Caco-2 (cell line): ENCODE data around the gene ANTKMT. TPM values are rescaled to one million over a fixed set of nuclear protein-coding genes. Genes with fewer than 3 reads are reported as not detected.

Experiments used
- BruUV-seq: library from RNA; stranded (reverse); fragments of 400-500 nt; replicated peaks from 2 replicates; lab custom pipeline; 2021; lab: Mats Ljungman, UMichigan
- CTCF ChIA-PET: fragments of 300-600 bp; sonication (Branson Sonifier 250); formaldehyde crosslinking; loops from one replicate; lab custom pipeline; 2022; ENCODE audit warnings: antibody characterized with exemption; lab: Charles Lee
- POLR2A ChIA-PET: fragments of 300-600 bp; sonication (Branson Sonifier 250); formaldehyde crosslinking; loops from one replicate; lab custom pipeline; 2022; ENCODE audit warnings: antibody characterized with exemption; lab: Charles Lee
- DNase-seq, 2 experiments: peaks; one replicate each; pipeline versions ENCODE4 v3.0.0 to v3.0.0-alpha.2; 2020 to 2022
- H3K27me3 ChIP-seq: replicated peaks from 2 replicates; pipeline ENCODE4 v1.6.0; 2011; ENCODE audit warnings: low read length; ENCODE audit not compliant: control insufficient read depth, insufficient read depth
- H3K36me3 ChIP-seq: 2 replicates; pipeline ENCODE4 v1.5.1; 2011; ENCODE audit warnings: low read length; ENCODE audit not compliant: control insufficient read depth, insufficient read depth
- H3K4me1 ChIP-seq: fragments of 250-450 bp; sonication (Bioruptor Pico); 2 replicates; pipeline ENCODE4 v1.5.1; 2020; ENCODE audit warnings: mild to moderate bottlenecking
- H3K4me3 ChIP-seq: 2 replicates; pipeline ENCODE4 v1.5.1; 2011; ENCODE audit warnings: low read depth, mild to moderate bottlenecking, control low read depth, low read length
- H3K9me3 ChIP-seq: fragments of 250-450 bp; sonication (Bioruptor Pico); 2 replicates; pipeline ENCODE4 v1.5.1; 2020; ENCODE audit warnings: mild to moderate bottlenecking, moderate library complexity
- H3K27ac Mint-ChIP-seq: one replicate; pipeline ENCODE4 v1.8.0; 2022; ENCODE audit warnings: mixed read lengths; ENCODE audit not compliant: unreplicated experiment
- H3K27me3 Mint-ChIP-seq: one replicate; pipeline ENCODE4 v1.8.0; 2022; ENCODE audit warnings: mixed read lengths; ENCODE audit not compliant: insufficient read depth, unreplicated experiment
- H3K36me3 Mint-ChIP-seq: one replicate; pipeline ENCODE4 v1.8.0; 2022; ENCODE audit warnings: mild to moderate bottlenecking, mixed read lengths; ENCODE audit not compliant: insufficient read depth, unreplicated experiment
- H3K4me1 Mint-ChIP-seq: one replicate; pipeline ENCODE4 v1.8.0; 2022; ENCODE audit warnings: low read depth, mixed read lengths; ENCODE audit not compliant: unreplicated experiment
- H3K4me3 Mint-ChIP-seq: one replicate; pipeline ENCODE4 v1.8.0; 2022; ENCODE audit warnings: mild to moderate bottlenecking, moderate library complexity, mixed read lengths; ENCODE audit not compliant: unreplicated experiment
- H3K9me3 Mint-ChIP-seq: one replicate; pipeline ENCODE4 v1.8.0; 2022; ENCODE audit warnings: mixed read lengths; ENCODE audit not compliant: unreplicated experiment
- intact Hi-C: fragments of 100-400 bp; cut with micrococcal nuclease; formaldehyde crosslinking; loops from one replicate; pipeline ENCODE4 v1.10.0; 2022; ENCODE audit not compliant: unreplicated experiment
- total RNA-seq: library from RNA; stranded (reverse); gene quantifications from 2 replicates; pipeline ENCODE4 v1.2.3, GENCODE V29; 2022
- TF ChIP-seq, protein P1 (sequence below), 2 experiments: fragments of 200-600 bp in 1 of 2; IDR thresholded peaks; 1 replicate in 1 of 2; 2 replicates in 1 of 2; pipeline versions ENCODE4 v1.5.1 to v1.8.0; 2011 to 2022; ENCODE audit warnings: antibody characterized with exemption in 1 of 2, control low read depth in 1 of 2, inconsistent platforms in 1 of 2, low read depth in 1 of 2, low read length in 1 of 2, mild to moderate bottlenecking in 1 of 2, moderate library complexity in 1 of 2; ENCODE audit not compliant: insufficient read depth in 1 of 2, severe bottlenecking in 1 of 2, unreplicated experiment in 1 of 2

Gene ANTKMT
- total RNA-seq, 1 experiment from 2014 or later, result 42.6 TPM

GRCh38 chr16:703406-703805 is 17.5 kb upstream of the ANTKMT start:
- no peaks in the 10 kb centered on the region for H3K4me1 Mint-ChIP-seq
- TF ChIP-seq, protein P1, sequence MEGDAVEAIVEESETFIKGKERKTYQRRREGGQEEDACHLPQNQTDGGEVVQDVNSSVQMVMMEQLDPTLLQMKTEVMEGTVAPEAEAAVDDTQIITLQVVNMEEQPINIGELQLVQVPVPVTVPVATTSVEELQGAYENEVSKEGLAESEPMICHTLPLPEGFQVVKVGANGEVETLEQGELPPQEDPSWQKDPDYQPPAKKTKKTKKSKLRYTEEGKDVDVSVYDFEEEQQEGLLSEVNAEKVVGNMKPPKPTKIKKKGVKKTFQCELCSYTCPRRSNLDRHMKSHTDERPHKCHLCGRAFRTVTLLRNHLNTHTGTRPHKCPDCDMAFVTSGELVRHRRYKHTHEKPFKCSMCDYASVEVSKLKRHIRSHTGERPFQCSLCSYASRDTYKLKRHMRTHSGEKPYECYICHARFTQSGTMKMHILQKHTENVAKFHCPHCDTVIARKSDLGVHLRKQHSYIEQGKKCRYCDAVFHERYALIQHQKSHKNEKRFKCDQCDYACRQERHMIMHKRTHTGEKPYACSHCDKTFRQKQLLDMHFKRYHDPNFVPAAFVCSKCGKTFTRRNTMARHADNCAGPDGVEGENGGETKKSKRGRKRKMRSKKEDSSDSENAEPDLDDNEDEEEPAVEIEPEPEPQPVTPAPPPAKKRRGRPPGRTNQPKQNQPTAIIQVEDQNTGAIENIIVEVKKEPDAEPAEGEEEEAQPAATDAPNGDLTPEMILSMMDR (IDR thresholded peaks at IDR 0.05; ENCODE audit: insufficient read depth in 1 of 2, low read depth in 1 of 2, low read length in 1 of 2, severe bottlenecking in 1 of 2, unreplicated experiment in 1 of 2), result no peak
- H3K36me3 Mint-ChIP-seq, result peaks cover 6% of the 10 kb centered on the region
- Histone ChIP-seq H3K9me3 (no peaks in the 10 kb centered on the region), H3K27me3 (no peaks in the 10 kb centered on the region; the same call in none of the 2 replicates), H3K36me3 (no peaks in the 10 kb centered on the region), H3K4me3 (no peak overlapping the region), H3K4me1 (peaks cover 5% of the 10 kb centered on the region)
- no peak for DNase-seq
- H3K4me3 Mint-ChIP-seq, result no peak overlapping the region
- intact Hi-C loops, result no loop called here
- H3K27ac Mint-ChIP-seq, result no peak overlapping the region
- ChIA-PET CTCF (interaction anchor here (0.5 kb wide), 1 partner anchor 47 kb away, joined by 3 read pairs; no protein-coding TSS in a partner anchor), POLR2A (no interaction called here)
- no peaks in the 10 kb centered on the region for H3K9me3 Mint-ChIP-seq
- no TSS peak for BruUV-seq
- H3K27me3 Mint-ChIP-seq, result peaks cover 14% of the 10 kb centered on the region

DNA sequence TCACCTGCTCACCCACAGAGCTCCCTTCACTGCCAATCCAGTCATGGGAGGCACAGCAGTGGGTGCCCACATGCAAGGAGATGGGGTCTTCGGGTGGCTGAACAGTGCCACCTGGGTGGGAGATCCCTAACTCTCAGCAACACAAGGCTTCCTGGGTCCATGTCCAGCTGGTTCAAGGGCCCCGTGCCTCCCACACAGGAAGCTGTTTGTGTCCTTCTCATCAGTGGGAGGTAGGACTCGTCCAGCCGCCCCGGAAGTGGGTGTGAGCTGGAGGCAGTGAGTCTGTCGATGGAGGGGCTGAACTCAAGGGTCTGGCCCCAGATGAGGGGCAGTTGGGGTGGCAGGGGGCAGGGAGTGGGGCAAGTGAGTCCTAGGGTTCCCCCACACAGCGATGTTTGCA is 16.9 kb upstream of the ANTKMT start:
- peak overlapping the region; percentile 44 for H3K4me3 Mint-ChIP-seq
- H3K9me3 ChIP-seq, result no peaks in the 10 kb centered on the region
- POLR2A ChIA-PET, result no interaction called here
- H3K4me1 Mint-ChIP-seq, result no peaks in the 10 kb centered on the region
- TF ChIP-seq, protein P1 (IDR thresholded peaks at IDR 0.05; ENCODE audit: insufficient read depth in 1 of 2, low read depth in 1 of 2, low read length in 1 of 2, severe bottlenecking in 1 of 2, unreplicated experiment in 1 of 2), result no peak
- no peaks in the 10 kb centered on the region for H3K36me3 ChIP-seq
- no peak overlapping the region for H3K27ac Mint-ChIP-seq
- no peaks in the 10 kb centered on the region for H3K9me3 Mint-ChIP-seq
- DNase-seq, result no peak
- intact Hi-C loops, result no loop called here
- H3K36me3 Mint-ChIP-seq, result peaks cover 6% of the 10 kb centered on the region
- no peaks in the 10 kb centered on the region; the same call in none of the 2 replicates for H3K27me3 ChIP-seq
- CTCF ChIA-PET, result interaction anchor here (0.5 kb wide), 1 partner anchor 47 kb away, joined by 3 read pairs; no protein-coding TSS in a partner anchor
- no TSS peak for BruUV-seq
- H3K27me3 Mint-ChIP-seq, result peaks cover 14% of the 10 kb centered on the region
- peaks cover 5% of the 10 kb centered on the region for H3K4me1 ChIP-seq
- H3K4me3 ChIP-seq, result no peak overlapping the region

- Mint-ChIP-seq H3K4me3 (peak overlapping the region; percentile 44), H3K36me3 (peaks cover 6% of the 10 kb centered on the region), H3K4me1 (no peaks in the 10 kb centered on the region), H3K9me3 (no peaks in the 10 kb centered on the region), H3K27me3 (peaks cover 14% of the 10 kb centered on the region), H3K27ac (no peak overlapping the region)
- H3K27me3 ChIP-seq, result no peaks in the 10 kb centered on the region; the same call in none of the 2 replicates
- BruUV-seq, result no TSS peak
- DNase-seq, result no peak
- intact Hi-C loops, result no loop called here
- POLR2A ChIA-PET, result interaction anchor here (1.0 kb wide), 1 partner anchor 17 kb away, joined by 3 read pairs; no protein-coding TSS in a partner anchor
- H3K9me3 ChIP-seq, result no peaks in the 10 kb centered on the region
- H3K4me1 ChIP-seq, result peaks cover 5% of the 10 kb centered on the region
- no peaks in the 10 kb centered on the region for H3K36me3 ChIP-seq
- CTCF ChIA-PET, result no interaction called here
- TF ChIP-seq, protein P1 (IDR thresholded peaks at IDR 0.05; ENCODE audit: insufficient read depth in 1 of 2, low read depth in 1 of 2, low read length in 1 of 2, severe bottlenecking in 1 of 2, unreplicated experiment in 1 of 2), result no peak
- peak overlapping the region; percentile 23 for H3K4me3 ChIP-seq
Measured at GRCh38 chr16:704552-705380, 16.2 kb upstream of the ANTKMT start.
